Loucy (cell line): ENCODE measurements around the gene CNIH3.

Experiments
- H2AFZ ChIP-seq: fragments of 200-600 bp; sonication (generic); 2 replicates; pipeline ENCODE4 v1.6.0; 2016; ENCODE audit warnings: antibody characterized with exemption, mild to moderate bottlenecking, low read length, moderate library complexity
- H3F3A ChIP-seq: fragments of 200-600 bp; 2 replicates; pipeline ENCODE4 v1.6.0; 2016; ENCODE audit warnings: antibody characterized with exemption, low read depth, mild to moderate bottlenecking
- H3K27me3 ChIP-seq: fragments of 200-600 bp; sonication (generic); 2 replicates; pipeline ENCODE4 v1.6.1; 2014; ENCODE audit warnings: low read length, mild to moderate bottlenecking; ENCODE audit not compliant: insufficient read depth, poor library complexity, severe bottlenecking
- H3K36me3 ChIP-seq: fragments of 200-600 bp; sonication (generic); 2 replicates; pipeline ENCODE4 v1.6.1; 2016; ENCODE audit warnings: low read length; ENCODE audit not compliant: insufficient read depth
- H3K4me1 ChIP-seq: fragments of 200-600 bp; sonication (generic); 2 replicates; pipeline ENCODE4 v1.5.1; 2014; ENCODE audit warnings: low read length, mild to moderate bottlenecking; ENCODE audit not compliant: insufficient read depth, poor library complexity, severe bottlenecking
- H3K4me2 ChIP-seq: fragments of 200-600 bp; sonication (generic); 2 replicates; pipeline ENCODE4 v1.6.0; 2014; ENCODE audit warnings: antibody characterized with exemption, low read length, low read depth, mild to moderate bottlenecking; ENCODE audit not compliant: poor library complexity, severe bottlenecking
- H3K4me3 ChIP-seq: fragments of 200-600 bp; sonication (generic); 2 replicates; pipeline ENCODE4 v1.5.1; 2014; ENCODE audit warnings: low read length, mild to moderate bottlenecking, mixed read lengths; ENCODE audit not compliant: poor library complexity, severe bottlenecking
- H3K79me2 ChIP-seq: fragments of 200-600 bp; sonication (generic); 2 replicates; pipeline ENCODE4 v1.6.1; 2014; ENCODE audit warnings: low read length; ENCODE audit not compliant: insufficient read depth
- H3K9ac ChIP-seq: fragments of 200-600 bp; sonication (generic); 2 replicates; pipeline ENCODE4 v1.6.0; 2014; ENCODE audit warnings: mild to moderate bottlenecking, low read depth, low read length, moderate library complexity; ENCODE audit not compliant: poor library complexity, severe bottlenecking
- H3K9me2 ChIP-seq: fragments of 200-600 bp; sonication (generic); replicated peaks from 2 replicates; pipeline ENCODE4 v1.6.1; 2016; ENCODE audit warnings: low read depth, low read length, mixed read lengths
- H3K9me3 ChIP-seq: fragments of 200-600 bp; sonication (generic); 2 replicates; pipeline ENCODE4 v1.6.1; 2014; ENCODE audit warnings: mild to moderate bottlenecking, antibody characterized with exemption, low read length, low read depth; ENCODE audit not compliant: insufficient read depth
- H4K20me1 ChIP-seq: fragments of 200-600 bp; sonication (generic); 2 replicates; pipeline ENCODE4 v1.6.0; 2014; ENCODE audit warnings: antibody characterized with exemption, low read length, mild to moderate bottlenecking; ENCODE audit not compliant: insufficient read depth, poor library complexity, severe bottlenecking
- CTCF ChIP-seq: fragments of 200-600 bp; sonication (generic); conservative IDR thresholded peaks from 2 replicates; pipeline ENCODE4 v1.5.1; 2014; ENCODE audit warnings: mild to moderate bottlenecking, antibody characterized with exemption, low read length
- EZH2phosphoT487 ChIP-seq: fragments of 200-600 bp; IDR thresholded peaks from 2 replicates; pipeline ENCODE4 v1.6.1; 2018; ENCODE audit warnings: antibody characterized with exemption, mild to moderate bottlenecking, moderate library complexity, borderline replicate concordance

CNIH3 gene

DNA sequence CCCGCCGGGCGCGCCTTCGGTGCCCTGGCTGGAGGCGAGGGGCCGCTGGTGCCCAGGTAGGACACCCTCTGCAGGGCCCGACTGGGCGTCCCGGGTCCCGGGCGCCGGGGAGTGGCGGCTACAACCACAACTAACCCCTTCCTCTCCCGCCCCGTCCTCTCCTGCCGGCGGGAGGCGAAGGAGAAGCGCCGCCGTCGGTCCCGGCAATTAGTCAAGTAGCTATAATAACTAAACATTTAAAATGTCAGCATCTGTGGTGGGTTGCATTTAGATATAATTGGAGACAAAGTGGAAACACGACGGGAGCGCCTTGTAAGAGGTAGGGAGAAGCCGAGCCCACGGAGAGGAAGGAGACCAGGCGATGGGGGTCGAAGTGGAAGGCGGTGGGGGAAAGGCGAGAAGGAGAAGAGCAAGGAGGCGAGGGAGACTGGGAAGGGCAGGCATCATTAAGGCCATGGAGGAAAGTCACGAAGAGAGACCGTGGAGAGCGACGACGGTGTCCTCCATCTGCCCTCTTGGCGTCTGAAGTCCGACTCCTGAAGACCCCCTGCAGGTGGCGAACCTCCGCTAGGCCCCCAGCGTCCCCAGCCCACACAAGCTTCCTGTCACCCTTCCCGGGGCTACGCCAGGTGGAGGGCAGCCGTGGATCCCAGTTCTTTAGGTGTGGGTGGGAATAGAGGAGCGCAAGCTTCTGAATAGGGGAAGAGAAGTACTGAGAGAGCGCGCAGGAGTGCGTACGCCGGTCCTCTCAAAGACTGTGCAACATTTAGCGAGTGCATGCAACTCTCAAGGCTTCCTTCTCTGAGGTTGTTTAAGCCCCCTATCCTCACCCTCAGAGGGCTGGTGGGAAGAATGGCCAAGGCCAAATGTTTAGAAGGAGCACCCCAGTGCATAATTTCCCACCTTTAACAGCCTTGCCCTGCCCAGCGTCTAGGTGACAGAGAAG, 1.6 kb downstream of the CNIH3 start:
- H3K36me3 ChIP-seq, result no peaks in the 10 kb centered on the region
- no peaks in the 10 kb centered on the region for H4K20me1 ChIP-seq
- peak overlapping the region; percentile 79 for H3K4me2 ChIP-seq
- no peaks in the 10 kb centered on the region for H3K9me2 ChIP-seq
- peaks cover 59% of the 10 kb centered on the region for H3K4me1 ChIP-seq
- H3K27me3 ChIP-seq, result no peaks in the 10 kb centered on the region
- peak overlapping the region; percentile 86 for H3K4me3 ChIP-seq
- peaks cover 63% of the 10 kb centered on the region for H3K79me2 ChIP-seq
- H3F3A ChIP-seq, result no peaks in the 10 kb centered on the region
- peak overlapping the region; percentile 85 for H3K9ac ChIP-seq
- no peak overlapping the region for H2AFZ ChIP-seq
- TF ChIP-seq EZH2phosphoT487 (no peak), CTCF (no peak)
- no peaks in the 10 kb centered on the region; the same call in 1 of the 2 replicates for H3K9me3 ChIP-seq

GRCh38 chr1:224619209-224619608, 3.1 kb downstream of the CNIH3 start:
- Histone ChIP-seq H3K9ac (peak overlapping the region; percentile 85), H3K9me2 (no peaks in the 10 kb centered on the region), H3K4me1 (peaks cover 70% of the 10 kb centered on the region), H3K9me3 (no peaks in the 10 kb centered on the region; the same call in 1 of the 2 replicates), H3F3A (peaks cover 5% of the 10 kb centered on the region), H3K79me2 (peaks cover 68% of the 10 kb centered on the region), H3K27me3 (no peaks in the 10 kb centered on the region), H3K4me2 (peak overlapping the region; percentile 79), H3K4me3 (peak overlapping the region; percentile 86), H2AFZ (no peak overlapping the region), H4K20me1 (no peaks in the 10 kb centered on the region), H3K36me3 (no peaks in the 10 kb centered on the region)
- TF ChIP-seq CTCF (no peak), EZH2phosphoT487 (no peak)

- no peak for TF ChIP-seq CTCF
- no peak for TF ChIP-seq EZH2phosphoT487
- Histone ChIP-seq H3K9me2 (no peaks in the 10 kb centered on the region), H3K4me3 (peak overlapping the region; percentile 86), H3K9me3 (no peaks in the 10 kb centered on the region; the same call in 1 of the 2 replicates), H2AFZ (no peak overlapping the region), H3K79me2 (peaks cover 68% of the 10 kb centered on the region), H3K27me3 (no peaks in the 10 kb centered on the region), H3K36me3 (no peaks in the 10 kb centered on the region), H3F3A (peaks cover 12% of the 10 kb centered on the region), H3K4me1 (peaks cover 79% of the 10 kb centered on the region), H3K9ac (peak overlapping the region; percentile 85), H4K20me1 (no peaks in the 10 kb centered on the region), H3K4me2 (peak overlapping the region; percentile 79)
Observed at GRCh38 chr1:224620105-224620504, 4.0 kb downstream of the CNIH3 start.
